Loucy (cell line): ENCODE measurements around the gene SOS1.

Experiments used
- H2AFZ ChIP-seq: fragments of 200-600 bp; sonication (generic); 2 replicates; pipeline ENCODE4 v1.6.0; 2016; ENCODE audit warnings: antibody characterized with exemption, mild to moderate bottlenecking, low read length, moderate library complexity
- H3F3A ChIP-seq: fragments of 200-600 bp; 2 replicates; pipeline ENCODE4 v1.6.0; 2016; ENCODE audit warnings: antibody characterized with exemption, low read depth, mild to moderate bottlenecking
- H3K27me3 ChIP-seq: fragments of 200-600 bp; sonication (generic); 2 replicates; pipeline ENCODE4 v1.6.1; 2014; ENCODE audit warnings: low read length, mild to moderate bottlenecking; ENCODE audit not compliant: insufficient read depth, poor library complexity, severe bottlenecking
- H3K36me3 ChIP-seq: fragments of 200-600 bp; sonication (generic); 2 replicates; pipeline ENCODE4 v1.6.1; 2016; ENCODE audit warnings: low read length; ENCODE audit not compliant: insufficient read depth
- H3K4me1 ChIP-seq: fragments of 200-600 bp; sonication (generic); 2 replicates; pipeline ENCODE4 v1.5.1; 2014; ENCODE audit warnings: low read length, mild to moderate bottlenecking; ENCODE audit not compliant: insufficient read depth, poor library complexity, severe bottlenecking
- H3K4me2 ChIP-seq: fragments of 200-600 bp; sonication (generic); 2 replicates; pipeline ENCODE4 v1.6.0; 2014; ENCODE audit warnings: antibody characterized with exemption, low read length, low read depth, mild to moderate bottlenecking; ENCODE audit not compliant: poor library complexity, severe bottlenecking
- H3K4me3 ChIP-seq: fragments of 200-600 bp; sonication (generic); 2 replicates; pipeline ENCODE4 v1.5.1; 2014; ENCODE audit warnings: low read length, mild to moderate bottlenecking, mixed read lengths; ENCODE audit not compliant: poor library complexity, severe bottlenecking
- H3K79me2 ChIP-seq: fragments of 200-600 bp; sonication (generic); 2 replicates; pipeline ENCODE4 v1.6.1; 2014; ENCODE audit warnings: low read length; ENCODE audit not compliant: insufficient read depth
- H3K9ac ChIP-seq: fragments of 200-600 bp; sonication (generic); 2 replicates; pipeline ENCODE4 v1.6.0; 2014; ENCODE audit warnings: mild to moderate bottlenecking, low read depth, low read length, moderate library complexity; ENCODE audit not compliant: poor library complexity, severe bottlenecking
- H3K9me2 ChIP-seq: fragments of 200-600 bp; sonication (generic); replicated peaks from 2 replicates; pipeline ENCODE4 v1.6.1; 2016; ENCODE audit warnings: low read depth, low read length, mixed read lengths
- H3K9me3 ChIP-seq: fragments of 200-600 bp; sonication (generic); 2 replicates; pipeline ENCODE4 v1.6.1; 2014; ENCODE audit warnings: mild to moderate bottlenecking, antibody characterized with exemption, low read length, low read depth; ENCODE audit not compliant: insufficient read depth
- H4K20me1 ChIP-seq: fragments of 200-600 bp; sonication (generic); 2 replicates; pipeline ENCODE4 v1.6.0; 2014; ENCODE audit warnings: antibody characterized with exemption, low read length, mild to moderate bottlenecking; ENCODE audit not compliant: insufficient read depth, poor library complexity, severe bottlenecking
- EZH2phosphoT487 ChIP-seq: fragments of 200-600 bp; IDR thresholded peaks from 2 replicates; pipeline ENCODE4 v1.6.1; 2018; ENCODE audit warnings: antibody characterized with exemption, mild to moderate bottlenecking, moderate library complexity, borderline replicate concordance
- TF ChIP-seq, protein P1 (sequence below): fragments of 200-600 bp; sonication (generic); conservative IDR thresholded peaks from 2 replicates; pipeline ENCODE4 v1.5.1; 2014; ENCODE audit warnings: mild to moderate bottlenecking, antibody characterized with exemption, low read length

The SOS1 gene

DNA sequence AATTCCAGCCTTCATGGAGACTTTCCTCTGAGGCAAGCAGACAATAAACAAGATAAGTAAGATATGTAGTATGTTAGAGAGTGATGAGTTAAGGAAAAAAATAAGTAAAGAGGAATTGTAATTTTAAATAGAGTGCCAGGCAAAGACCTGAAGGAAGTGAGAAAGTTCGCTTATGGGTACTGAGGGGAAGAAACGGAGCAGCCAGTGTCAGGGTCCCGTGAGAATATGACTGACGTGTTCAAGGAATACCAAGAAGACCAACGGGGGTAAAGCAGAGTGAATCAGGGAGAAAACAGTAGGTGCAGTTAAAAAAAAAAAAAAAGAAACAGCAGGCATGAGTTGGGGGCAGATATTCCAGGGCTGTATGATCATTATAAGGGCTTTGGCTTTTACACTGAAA, 186.1 kb downstream of the SOS1 start:
- H3K79me2 ChIP-seq, result no peaks in the 10 kb centered on the region
- H3K9me3 ChIP-seq, result no peaks in the 10 kb centered on the region
- H3F3A ChIP-seq, result no peaks in the 10 kb centered on the region
- no peak overlapping the region for H2AFZ ChIP-seq
- no peaks in the 10 kb centered on the region for H3K36me3 ChIP-seq
- no peaks in the 10 kb centered on the region for H3K27me3 ChIP-seq
- no peaks in the 10 kb centered on the region for H3K4me1 ChIP-seq
- no peaks in the 10 kb centered on the region for H4K20me1 ChIP-seq
- no peak overlapping the region for H3K4me3 ChIP-seq
- no peaks in the 10 kb centered on the region for H3K9me2 ChIP-seq
- no peak overlapping the region for H3K9ac ChIP-seq
- H3K4me2 ChIP-seq, result no peak overlapping the region
- no peak for TF ChIP-seq EZH2phosphoT487
- TF ChIP-seq, protein P1, sequence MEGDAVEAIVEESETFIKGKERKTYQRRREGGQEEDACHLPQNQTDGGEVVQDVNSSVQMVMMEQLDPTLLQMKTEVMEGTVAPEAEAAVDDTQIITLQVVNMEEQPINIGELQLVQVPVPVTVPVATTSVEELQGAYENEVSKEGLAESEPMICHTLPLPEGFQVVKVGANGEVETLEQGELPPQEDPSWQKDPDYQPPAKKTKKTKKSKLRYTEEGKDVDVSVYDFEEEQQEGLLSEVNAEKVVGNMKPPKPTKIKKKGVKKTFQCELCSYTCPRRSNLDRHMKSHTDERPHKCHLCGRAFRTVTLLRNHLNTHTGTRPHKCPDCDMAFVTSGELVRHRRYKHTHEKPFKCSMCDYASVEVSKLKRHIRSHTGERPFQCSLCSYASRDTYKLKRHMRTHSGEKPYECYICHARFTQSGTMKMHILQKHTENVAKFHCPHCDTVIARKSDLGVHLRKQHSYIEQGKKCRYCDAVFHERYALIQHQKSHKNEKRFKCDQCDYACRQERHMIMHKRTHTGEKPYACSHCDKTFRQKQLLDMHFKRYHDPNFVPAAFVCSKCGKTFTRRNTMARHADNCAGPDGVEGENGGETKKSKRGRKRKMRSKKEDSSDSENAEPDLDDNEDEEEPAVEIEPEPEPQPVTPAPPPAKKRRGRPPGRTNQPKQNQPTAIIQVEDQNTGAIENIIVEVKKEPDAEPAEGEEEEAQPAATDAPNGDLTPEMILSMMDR, result no peak

DNA sequence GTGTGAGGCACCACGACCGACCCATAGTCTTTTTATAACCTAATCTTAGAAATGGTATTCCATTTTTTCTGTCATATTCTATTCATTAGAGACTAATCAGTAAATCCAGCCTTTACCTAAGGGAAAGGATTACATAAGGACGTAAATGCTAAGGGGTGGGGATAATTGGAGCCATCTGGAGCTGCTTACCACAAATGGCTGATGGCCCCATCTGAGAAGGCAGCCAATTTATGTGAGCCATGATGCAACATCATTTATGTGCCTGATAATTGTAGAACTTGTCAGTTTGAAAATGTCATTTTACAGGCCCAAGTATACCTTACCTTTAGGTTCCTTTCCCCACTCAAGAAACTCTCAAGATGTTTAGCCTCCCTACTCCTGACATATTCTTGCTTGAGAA, 187.2 kb downstream of the SOS1 start:
- no peaks in the 10 kb centered on the region for H3F3A ChIP-seq
- H3K4me2 ChIP-seq, result no peak overlapping the region
- TF ChIP-seq, protein P1, result no peak
- TF ChIP-seq EZH2phosphoT487, result no peak

DNA sequence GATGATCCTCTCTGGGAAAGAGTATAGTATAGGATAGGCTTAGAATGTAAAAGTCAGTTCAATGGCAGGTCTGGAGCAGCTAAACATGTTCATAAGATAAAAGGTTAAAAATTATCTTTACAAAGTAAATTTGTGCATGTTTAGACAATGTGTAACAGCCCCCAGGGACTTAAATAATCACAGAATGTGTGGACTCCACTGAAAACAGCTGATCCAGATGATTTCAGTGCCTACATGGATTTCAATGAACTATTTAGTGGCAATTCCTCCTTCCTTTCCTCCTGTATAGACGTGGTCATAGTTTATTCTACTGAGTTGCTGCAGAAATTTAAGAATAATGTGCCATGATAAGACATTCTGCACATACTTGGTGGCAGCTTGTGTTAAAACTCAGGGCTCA, 188.3 kb downstream of the SOS1 start:
- Histone ChIP-seq H3K4me2 (no peak overlapping the region), H3K9me3 (no peaks in the 10 kb centered on the region), H2AFZ (no peak overlapping the region)

More for the DNA sequence above, 187.2 kb downstream of the SOS1 start:
- Histone ChIP-seq H4K20me1 (no peaks in the 10 kb centered on the region), H2AFZ (no peak overlapping the region), H3K9me3 (no peaks in the 10 kb centered on the region), H3K9me2 (no peaks in the 10 kb centered on the region), H3K79me2 (no peaks in the 10 kb centered on the region), H3K27me3 (no peaks in the 10 kb centered on the region), H3K36me3 (no peaks in the 10 kb centered on the region), H3K4me1 (no peaks in the 10 kb centered on the region), H3K9ac (no peak overlapping the region), H3K4me3 (no peak overlapping the region)

More for the DNA sequence above, 188.3 kb downstream of the SOS1 start:
- Histone ChIP-seq H3F3A (no peaks in the 10 kb centered on the region), H3K36me3 (no peaks in the 10 kb centered on the region), H3K4me3 (no peak overlapping the region), H3K9ac (no peak overlapping the region), H3K9me2 (no peaks in the 10 kb centered on the region), H3K79me2 (no peaks in the 10 kb centered on the region), H3K27me3 (no peaks in the 10 kb centered on the region), H3K4me1 (no peaks in the 10 kb centered on the region), H4K20me1 (no peaks in the 10 kb centered on the region)
- TF ChIP-seq EZH2phosphoT487, result no peak
- TF ChIP-seq, protein P1, result no peak
